AG10803 (cell line): ENCODE measurements around the gene HSBP1L1.

Source experiments
- DNase-seq: peaks from one replicate; pipeline ENCODE4 v3.0.0; 2010; ENCODE audit warnings: low read depth
- H3K4me3 ChIP-seq: 2 replicates; pipeline ENCODE4 v1.5.1; 2011; ENCODE audit warnings: mild to moderate bottlenecking, low read length, control low read depth
- CTCF ChIP-seq: conservative IDR thresholded peaks from 2 replicates; pipeline ENCODE4 v1.5.1; 2011; ENCODE audit warnings: mild to moderate bottlenecking, low read length, control low read depth, inconsistent platforms

HSBP1L1 gene

DNA sequence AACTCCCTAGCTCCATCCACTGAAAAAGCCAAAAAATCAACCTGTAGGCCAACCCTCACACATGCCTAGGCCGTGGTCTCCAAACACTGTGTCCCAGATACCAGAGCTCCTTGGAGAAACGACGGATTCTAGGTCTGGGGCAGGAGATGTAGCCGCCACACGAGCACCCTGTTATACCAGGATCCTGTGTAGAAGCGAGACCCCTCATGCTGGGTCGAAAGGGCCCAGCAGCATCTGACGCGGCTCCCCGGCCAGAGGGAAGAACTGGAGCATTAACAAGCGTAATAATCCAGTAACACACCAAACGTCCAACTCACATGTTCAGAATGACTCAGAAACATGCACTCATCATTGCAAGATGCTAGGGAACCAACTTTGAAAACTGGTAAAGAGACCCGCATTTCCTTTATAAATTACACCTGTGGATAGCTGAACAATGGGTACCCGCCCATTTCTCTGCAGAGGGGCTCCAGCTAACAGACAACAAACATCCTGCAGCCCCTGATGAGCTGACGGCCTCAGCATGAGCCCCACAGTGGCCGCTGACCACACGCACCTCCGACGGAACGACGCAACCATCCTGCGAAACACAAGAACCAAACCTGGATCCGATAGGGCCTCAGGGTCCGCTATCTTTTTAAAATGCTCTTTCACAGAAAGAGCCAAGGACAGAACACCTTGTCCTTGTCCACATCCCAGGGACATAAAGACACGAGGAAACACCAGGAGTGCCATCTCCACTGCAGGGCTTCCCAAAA lies 27.2 kb upstream of the HSBP1L1 start:
- TF ChIP-seq CTCF: no peak
- H3K4me3 ChIP-seq: no peak overlapping the region
- no peak for DNase-seq

DNA sequence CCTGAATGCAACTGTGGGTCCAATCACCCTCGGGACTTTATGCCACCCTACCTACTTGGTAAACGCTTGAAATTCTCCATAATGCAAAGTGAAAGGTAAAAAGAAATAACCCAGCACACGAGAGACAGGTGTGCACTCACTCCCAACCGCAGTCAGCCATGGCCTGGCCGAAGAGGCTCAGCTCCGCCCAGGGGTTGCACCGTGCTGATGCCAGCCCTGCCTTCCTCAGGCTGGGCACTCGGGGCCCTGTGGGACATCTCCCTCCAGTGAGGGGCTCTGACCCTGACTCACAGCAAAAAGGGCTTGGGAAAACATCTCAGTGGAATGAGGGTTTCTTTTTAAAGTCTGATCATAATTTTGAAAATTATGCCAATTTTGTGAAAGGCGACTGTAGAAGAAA lies 26.2 kb upstream of the HSBP1L1 start:
- TF ChIP-seq CTCF: no peak
- DNase-seq: no peak
- H3K4me3 ChIP-seq: no peak overlapping the region

DNA sequence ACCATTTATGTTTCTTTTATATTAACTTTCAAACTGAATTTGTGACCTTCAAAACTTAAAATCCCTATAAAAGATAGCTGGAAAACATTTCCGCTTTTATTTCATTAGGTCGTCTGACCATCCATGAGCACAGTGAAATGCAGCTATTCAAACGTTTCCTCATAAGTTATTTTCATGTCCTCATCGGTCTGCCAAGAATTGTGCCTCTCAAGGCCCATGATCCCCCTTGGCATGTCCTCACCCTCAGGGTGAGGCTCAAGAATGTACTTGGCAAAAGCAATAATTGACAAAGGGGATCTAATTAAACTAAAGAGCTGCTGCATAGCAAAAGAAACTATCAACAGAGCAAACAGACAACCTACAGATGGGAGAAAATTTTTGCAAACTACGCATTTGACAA lies 25.3 kb upstream of the HSBP1L1 start:
- no peak overlapping the region for H3K4me3 ChIP-seq
- peak; percentile 45 for DNase-seq
- TF ChIP-seq CTCF: no peak

DNA sequence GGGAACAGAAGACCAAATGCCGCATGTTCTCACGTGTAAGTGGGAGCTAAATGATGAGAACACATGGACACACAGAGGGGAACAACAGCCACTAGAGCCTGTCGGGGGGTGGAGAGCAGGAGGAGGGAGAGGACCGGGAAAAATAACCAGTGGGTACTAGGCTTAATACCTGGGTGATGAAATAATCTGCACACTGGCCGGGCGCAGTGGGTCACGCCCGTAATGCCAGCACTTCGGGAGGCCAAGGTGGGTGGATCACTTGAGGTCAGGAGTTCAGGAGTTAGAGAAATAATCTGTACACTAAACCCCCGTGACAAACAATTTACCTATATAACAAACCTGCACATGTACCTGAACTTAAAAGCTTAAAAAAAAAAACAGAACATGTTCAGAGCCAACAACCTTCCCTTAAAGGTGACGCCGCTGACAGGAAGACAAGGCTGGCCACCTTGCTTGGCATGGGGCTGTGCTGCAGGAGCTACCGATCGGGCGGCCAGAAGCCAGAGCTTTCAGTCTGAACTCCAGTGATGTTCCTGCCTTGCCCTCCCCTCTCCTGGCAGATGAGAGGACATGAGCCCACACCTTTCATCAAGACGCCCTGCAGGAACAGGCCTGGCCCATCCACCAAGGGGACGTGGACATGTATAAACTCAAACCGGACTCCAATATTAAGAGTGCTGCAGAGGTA lies 24.2 kb upstream of the HSBP1L1 start:
- no peak for TF ChIP-seq CTCF
- no peak overlapping the region for H3K4me3 ChIP-seq
- DNase-seq: no peak

- TF ChIP-seq CTCF: no peak
- no peak overlapping the region for H3K4me3 ChIP-seq
- DNase-seq: no peak
Measured at GRCh38 chr18:79940814-79941472, 23.5 kb upstream of the HSBP1L1 start.

DNA sequence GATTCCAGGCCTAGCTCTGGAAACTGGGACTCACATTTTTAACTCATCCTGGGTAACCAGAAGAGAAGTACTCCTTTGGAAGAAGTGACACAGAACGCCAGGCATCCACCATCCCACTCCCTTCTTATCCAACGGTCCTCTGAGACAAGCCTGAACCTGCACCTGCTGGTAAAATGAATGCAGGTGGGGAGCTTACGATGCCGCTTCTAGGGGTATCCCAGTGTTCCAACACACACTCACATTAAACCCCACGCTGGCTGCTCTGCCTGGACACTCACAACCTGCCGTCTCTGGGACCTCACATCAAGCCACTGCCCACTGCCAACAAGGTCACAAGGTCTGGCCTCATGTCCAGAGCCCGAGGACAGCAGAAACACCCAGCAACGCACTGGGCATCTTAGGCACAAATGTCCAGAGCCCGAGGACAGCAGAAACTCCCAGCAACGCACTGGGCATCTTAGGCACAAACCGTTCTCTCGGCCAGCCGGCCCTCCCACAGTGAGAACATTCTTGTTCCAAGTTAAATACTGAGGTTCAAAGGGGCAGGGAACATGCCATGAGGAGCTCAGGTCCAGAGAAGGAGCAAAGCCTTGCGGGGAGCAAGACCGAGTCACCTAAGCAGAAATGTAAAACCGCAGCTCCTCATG lies 22.8 kb upstream of the HSBP1L1 start:
- H3K4me3 ChIP-seq: no peak overlapping the region
- TF ChIP-seq CTCF: no peak
- DNase-seq: no peak
